ENCODE measurements around the gene VPS41.

VPS41 gene

GRCh38 chr7:38760226-38760625, 148.8 kb downstream of the VPS41 start:
- peaks cover 18% of the 10 kb centered on the region; the same call in 1 of the 2 replicates for H3K36me3 ChIP-seq (ENCODE audit: control insufficient read depth, insufficient read depth, low read length)
- H3K4me1 ChIP-seq (ENCODE audit: control insufficient read depth, insufficient read depth, low read length): peaks cover 8% of the 10 kb centered on the region; the same call in 1 of the 2 replicates

DNA sequence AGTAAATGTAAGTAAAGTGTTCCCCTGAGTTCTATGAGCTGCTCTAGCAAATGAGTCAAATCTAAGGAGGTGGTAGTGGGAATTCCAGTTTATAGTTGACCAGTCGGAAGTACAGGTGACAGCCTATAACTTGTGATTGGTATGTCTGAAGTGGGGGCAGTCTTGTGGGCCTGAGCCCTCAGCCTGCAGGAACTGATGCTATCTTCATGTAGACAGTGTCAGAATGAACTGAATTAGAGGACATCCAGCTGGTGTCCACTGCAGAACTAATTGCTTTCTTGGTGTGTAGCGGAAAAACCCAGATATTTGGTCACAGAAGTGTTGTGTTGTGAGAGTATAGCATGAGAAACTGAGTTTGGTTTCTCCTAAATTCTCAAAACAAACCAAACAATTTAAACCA, 150.0 kb downstream of the VPS41 start:
- Histone ChIP-seq H3K36me3 (ENCODE audit: control insufficient read depth, insufficient read depth, low read length) (peaks cover 21% of the 10 kb centered on the region; the same call in 1 of the 2 replicates), H3K4me1 (ENCODE audit: control insufficient read depth, insufficient read depth, low read length) (peaks cover 8% of the 10 kb centered on the region; the same call in 1 of the 2 replicates), H3K4me3 (ENCODE audit: low read depth, low read length) (no peak overlapping the region), H3K27ac (ENCODE audit: low read depth, low read length) (no peak overlapping the region), H3K27me3 (ENCODE audit: control insufficient read depth, insufficient read depth, low read length) (no peaks in the 10 kb centered on the region), H3K9ac (ENCODE audit: low read depth, low read length) (no peak overlapping the region), H3K9me3 (ENCODE audit: control insufficient read depth, insufficient read depth, low read length) (no peaks in the 10 kb centered on the region)

More at GRCh38 chr7:38760226-38760625, 148.8 kb downstream of the VPS41 start:
- H3K9ac ChIP-seq (ENCODE audit: low read depth, low read length): no peak overlapping the region
- no peaks in the 10 kb centered on the region for H3K9me3 ChIP-seq (ENCODE audit: control insufficient read depth, insufficient read depth, low read length)
- H3K27me3 ChIP-seq (ENCODE audit: control insufficient read depth, insufficient read depth, low read length): no peaks in the 10 kb centered on the region
- no peak overlapping the region for H3K27ac ChIP-seq (ENCODE audit: low read depth, low read length)
- H3K4me3 ChIP-seq (ENCODE audit: low read depth, low read length): no peak overlapping the region

GRCh38 chr7:38757931-38758330, 151.1 kb downstream of the VPS41 start:
- no peaks in the 10 kb centered on the region for H3K27me3 ChIP-seq (ENCODE audit: control insufficient read depth, insufficient read depth, low read length)

GRCh38 chr7:38756521-38756920, 152.5 kb downstream of the VPS41 start:
- H3K4me1 ChIP-seq (ENCODE audit: control insufficient read depth, insufficient read depth, low read length): peaks cover 33% of the 10 kb centered on the region
- no peaks in the 10 kb centered on the region for H3K9me3 ChIP-seq (ENCODE audit: control insufficient read depth, insufficient read depth, low read length)
- no peak overlapping the region for H3K9ac ChIP-seq (ENCODE audit: low read depth, low read length)
- no peak overlapping the region for H3K27ac ChIP-seq (ENCODE audit: low read depth, low read length)
- no peaks in the 10 kb centered on the region for H3K27me3 ChIP-seq (ENCODE audit: control insufficient read depth, insufficient read depth, low read length)
- no peak overlapping the region for H3K4me3 ChIP-seq (ENCODE audit: low read depth, low read length)
- peaks cover 19% of the 10 kb centered on the region for H3K36me3 ChIP-seq (ENCODE audit: control insufficient read depth, insufficient read depth, low read length)

More at GRCh38 chr7:38757931-38758330, 151.1 kb downstream of the VPS41 start:
- peaks cover 19% of the 10 kb centered on the region for H3K4me1 ChIP-seq (ENCODE audit: control insufficient read depth, insufficient read depth, low read length)
- H3K9ac ChIP-seq (ENCODE audit: low read depth, low read length): no peak overlapping the region
- no peak overlapping the region for H3K27ac ChIP-seq (ENCODE audit: low read depth, low read length)
- H3K9me3 ChIP-seq (ENCODE audit: control insufficient read depth, insufficient read depth, low read length): no peaks in the 10 kb centered on the region
- H3K36me3 ChIP-seq (ENCODE audit: control insufficient read depth, insufficient read depth, low read length): peaks cover 16% of the 10 kb centered on the region; the same call in 1 of the 2 replicates
- H3K4me3 ChIP-seq (ENCODE audit: low read depth, low read length): no peak overlapping the region

- Histone ChIP-seq H3K27me3 (ENCODE audit: control insufficient read depth, insufficient read depth, low read length) (no peaks in the 10 kb centered on the region), H3K9ac (ENCODE audit: low read depth, low read length) (no peak overlapping the region), H3K27ac (ENCODE audit: low read depth, low read length) (no peak overlapping the region), H3K4me3 (ENCODE audit: low read depth, low read length) (no peak overlapping the region), H3K4me1 (ENCODE audit: control insufficient read depth, insufficient read depth, low read length) (peaks cover 29% of the 10 kb centered on the region), H3K36me3 (ENCODE audit: control insufficient read depth, insufficient read depth, low read length) (peaks cover 22% of the 10 kb centered on the region), H3K9me3 (ENCODE audit: control insufficient read depth, insufficient read depth, low read length) (no peaks in the 10 kb centered on the region)
Measured at GRCh38 chr7:38753347-38753746, 155.6 kb downstream of the VPS41 start.

DNA sequence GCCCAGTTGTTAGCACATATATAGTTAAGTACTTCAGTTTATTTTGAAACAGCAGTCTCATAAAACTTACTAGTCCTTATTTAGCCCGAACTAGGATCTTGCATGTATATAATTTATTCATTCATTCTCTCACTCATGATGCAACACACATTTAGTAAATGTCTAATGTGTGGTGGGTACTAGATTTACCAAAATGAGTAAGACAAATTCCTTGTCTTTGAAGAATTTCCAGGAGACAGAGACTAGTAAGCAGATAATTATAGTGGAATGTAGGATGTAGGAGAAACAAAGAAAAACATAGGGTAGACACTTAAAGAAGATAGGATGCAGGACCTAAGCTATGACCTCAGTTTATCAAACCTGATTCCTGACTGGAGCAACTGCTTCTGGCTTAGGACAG, 157.6 kb downstream of the VPS41 start:
- Histone ChIP-seq H3K9me3 (ENCODE audit: control insufficient read depth, insufficient read depth, low read length) (no peaks in the 10 kb centered on the region), H3K27me3 (ENCODE audit: control insufficient read depth, insufficient read depth, low read length) (no peaks in the 10 kb centered on the region), H3K4me3 (ENCODE audit: low read depth, low read length) (no peak overlapping the region), H3K9ac (ENCODE audit: low read depth, low read length) (no peak overlapping the region), H3K36me3 (ENCODE audit: control insufficient read depth, insufficient read depth, low read length) (peaks cover 24% of the 10 kb centered on the region), H3K4me1 (ENCODE audit: control insufficient read depth, insufficient read depth, low read length) (peaks cover 29% of the 10 kb centered on the region), H3K27ac (ENCODE audit: low read depth, low read length) (peak overlapping the region; percentile 36)

- Histone ChIP-seq H3K4me3 (ENCODE audit: low read depth, low read length) (no peak overlapping the region), H3K4me1 (ENCODE audit: control insufficient read depth, insufficient read depth, low read length) (peaks cover 20% of the 10 kb centered on the region), H3K36me3 (ENCODE audit: control insufficient read depth, insufficient read depth, low read length) (peaks cover 43% of the 10 kb centered on the region), H3K9ac (ENCODE audit: low read depth, low read length) (no peak overlapping the region), H3K9me3 (ENCODE audit: control insufficient read depth, insufficient read depth, low read length) (no peaks in the 10 kb centered on the region), H3K27ac (ENCODE audit: low read depth, low read length) (no peak overlapping the region), H3K27me3 (ENCODE audit: control insufficient read depth, insufficient read depth, low read length) (no peaks in the 10 kb centered on the region)
Measured at GRCh38 chr7:38748056-38748610, 160.9 kb downstream of the VPS41 start.

- Histone ChIP-seq H3K9me3 (ENCODE audit: control insufficient read depth, insufficient read depth, low read length) (no peaks in the 10 kb centered on the region), H3K4me1 (ENCODE audit: control insufficient read depth, insufficient read depth, low read length) (peaks cover 3% of the 10 kb centered on the region), H3K27me3 (ENCODE audit: control insufficient read depth, insufficient read depth, low read length) (no peaks in the 10 kb centered on the region), H3K9ac (ENCODE audit: low read depth, low read length) (no peak overlapping the region), H3K4me3 (ENCODE audit: low read depth, low read length) (no peak overlapping the region), H3K27ac (ENCODE audit: low read depth, low read length) (no peak overlapping the region), H3K36me3 (ENCODE audit: control insufficient read depth, insufficient read depth, low read length) (peaks cover 54% of the 10 kb centered on the region)
Measured at GRCh38 chr7:38746438-38746837, 162.6 kb downstream of the VPS41 start.

DNA sequence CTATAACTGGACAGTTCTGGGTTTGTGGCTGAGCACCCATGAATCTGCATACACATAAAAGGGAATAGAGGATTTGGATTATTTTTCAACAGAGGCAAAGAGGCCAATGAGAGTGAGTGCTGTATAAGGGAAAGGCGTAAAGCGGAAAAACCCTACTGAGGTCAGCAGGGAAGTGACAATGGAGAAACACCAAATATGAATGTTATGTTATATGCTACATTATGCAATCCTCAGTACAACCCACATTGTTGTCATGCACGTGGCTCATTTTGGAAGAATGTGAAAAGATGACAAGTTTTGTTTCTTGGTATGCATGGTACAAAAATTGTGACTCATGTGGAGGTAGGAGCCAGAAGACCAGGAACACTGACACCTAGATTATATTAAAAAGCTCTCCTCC, 164.2 kb downstream of the VPS41 start:
- H3K27me3 ChIP-seq (ENCODE audit: control insufficient read depth, insufficient read depth, low read length): no peaks in the 10 kb centered on the region
- H3K4me3 ChIP-seq (ENCODE audit: low read depth, low read length): no peak overlapping the region
- H3K36me3 ChIP-seq (ENCODE audit: control insufficient read depth, insufficient read depth, low read length): peaks cover 58% of the 10 kb centered on the region
- no peaks in the 10 kb centered on the region for H3K9me3 ChIP-seq (ENCODE audit: control insufficient read depth, insufficient read depth, low read length)
- no peak overlapping the region for H3K9ac ChIP-seq (ENCODE audit: low read depth, low read length)
- H3K27ac ChIP-seq (ENCODE audit: low read depth, low read length): no peak overlapping the region
- no peaks in the 10 kb centered on the region for H3K4me1 ChIP-seq (ENCODE audit: control insufficient read depth, insufficient read depth, low read length)

GRCh38 chr7:38743899-38744298, 165.1 kb downstream of the VPS41 start:
- Histone ChIP-seq H3K36me3 (ENCODE audit: control insufficient read depth, insufficient read depth, low read length) (peaks cover 58% of the 10 kb centered on the region), H3K9ac (ENCODE audit: low read depth, low read length) (no peak overlapping the region), H3K4me1 (ENCODE audit: control insufficient read depth, insufficient read depth, low read length) (no peaks in the 10 kb centered on the region), H3K27me3 (ENCODE audit: control insufficient read depth, insufficient read depth, low read length) (no peaks in the 10 kb centered on the region), H3K4me3 (ENCODE audit: low read depth, low read length) (no peak overlapping the region), H3K27ac (ENCODE audit: low read depth, low read length) (no peak overlapping the region), H3K9me3 (ENCODE audit: control insufficient read depth, insufficient read depth, low read length) (no peaks in the 10 kb centered on the region)

DNA sequence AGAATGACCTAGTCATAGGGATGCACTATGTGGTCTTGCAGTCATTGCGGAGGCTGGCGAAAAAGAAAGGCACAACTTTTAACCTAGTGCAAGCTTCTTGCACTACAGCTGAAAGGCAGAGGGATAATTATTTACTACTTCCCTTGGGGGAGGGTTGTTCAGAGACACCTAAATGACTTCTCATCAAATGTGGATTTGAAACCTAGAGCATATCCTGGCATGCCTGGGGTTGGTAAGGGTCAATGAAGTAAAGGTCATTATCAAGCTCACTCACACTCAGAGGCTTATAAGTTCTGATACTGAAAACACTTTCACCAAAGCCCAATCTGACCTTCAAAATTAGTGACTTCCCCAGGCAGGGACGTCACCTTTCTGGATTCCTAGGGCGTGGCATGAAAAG, 168.9 kb downstream of the VPS41 start:
- Histone ChIP-seq H3K4me3 (ENCODE audit: low read depth, low read length) (no peak overlapping the region), H3K9ac (ENCODE audit: low read depth, low read length) (no peak overlapping the region), H3K27me3 (ENCODE audit: control insufficient read depth, insufficient read depth, low read length) (no peaks in the 10 kb centered on the region), H3K27ac (ENCODE audit: low read depth, low read length) (no peak overlapping the region), H3K36me3 (ENCODE audit: control insufficient read depth, insufficient read depth, low read length) (peaks cover 57% of the 10 kb centered on the region), H3K4me1 (ENCODE audit: control insufficient read depth, insufficient read depth, low read length) (no peaks in the 10 kb centered on the region), H3K9me3 (ENCODE audit: control insufficient read depth, insufficient read depth, low read length) (no peaks in the 10 kb centered on the region)

Data from HUES48 (cell line).